Body of pancreas (tissue), 4 donors: Measurements from ENCODE around the gene PLPP3.

ENCODE experiments used
- CTCF ChIP-seq, 7 experiments: fragments of 450-650 bp in 4 of 7; fragments of 200-600 bp in 3 of 7; sonication (generic) in 3 of 7; IDR thresholded peaks; one replicate each; pipeline ENCODE4 v1.5.1; 2016 to 2019; ENCODE audit warnings: antibody characterized with exemption in 7 of 7
- POLR2A ChIP-seq, 3 donors: fragments of 450-650 bp; IDR thresholded peaks; one replicate each; pipeline ENCODE4 v1.6.1; 2016; ENCODE audit warnings: antibody characterized with exemption in 3 of 3, mild to moderate bottlenecking in 2 of 3

GRCh38 chr1:56555448-56555847 is 23.9 kb downstream of the PLPP3 start:
- TF ChIP-seq CTCF (IDR thresholded peaks at IDR 0.05): no peak
- TF ChIP-seq POLR2A (IDR thresholded peaks at IDR 0.05): no peak
